ENCODE measurements around the gene MRPS18C. TPM values are rescaled to one million over a fixed set of nuclear protein-coding genes. Genes with fewer than 3 reads are reported as not detected.
"Not testable (repeated sequence)": the region's sequence is repeated elsewhere in the genome, so short reads cannot be mapped to it uniquely, and the experiment has no call there.

MRPS18C gene
- total RNA-seq, 1 experiment from 2014 or later, result 40.5 TPM

DNA sequence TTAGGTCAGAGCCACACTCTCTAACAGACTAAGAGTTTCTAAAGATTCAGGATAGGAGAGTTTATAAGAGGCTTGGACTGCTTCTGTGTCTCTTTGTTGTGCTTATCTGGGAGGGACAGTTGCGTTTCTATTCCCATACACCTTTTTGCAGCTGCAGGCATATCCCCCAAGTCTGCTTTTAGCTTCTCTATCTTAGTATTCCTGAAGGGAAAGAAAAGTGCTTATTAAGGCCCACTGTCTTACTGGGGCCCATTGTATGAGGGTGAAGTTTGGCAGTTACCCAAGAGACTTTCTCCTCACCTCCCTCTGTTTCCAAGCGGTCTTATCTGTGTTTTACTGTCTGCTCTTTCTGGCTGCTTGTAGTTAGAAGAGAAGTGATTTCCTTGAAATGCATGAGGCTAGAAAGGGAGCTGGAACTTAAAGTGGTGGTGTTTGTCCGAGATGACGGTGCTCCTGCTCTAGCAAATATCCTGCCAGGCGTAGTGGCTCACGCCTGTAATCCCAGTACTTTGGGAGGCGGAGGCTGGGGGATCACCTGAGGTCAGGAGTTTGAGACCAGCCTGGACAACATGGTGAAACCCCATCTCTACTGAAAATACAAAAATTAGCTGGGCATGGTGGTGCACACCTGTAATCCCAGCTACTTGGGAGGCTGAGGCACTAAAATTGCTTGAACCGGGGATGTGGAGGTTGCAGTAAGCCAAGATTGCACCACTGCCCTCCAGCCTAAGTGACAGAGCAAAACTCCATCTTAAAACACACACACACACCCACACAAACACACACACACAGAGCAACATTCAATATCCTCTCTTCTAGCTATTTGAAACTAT, 40.4 kb downstream of the MRPS18C start:
- not testable (repeated sequence) for DNase-seq (ENCODE audit: extremely low read depth, low read depth)

DNA sequence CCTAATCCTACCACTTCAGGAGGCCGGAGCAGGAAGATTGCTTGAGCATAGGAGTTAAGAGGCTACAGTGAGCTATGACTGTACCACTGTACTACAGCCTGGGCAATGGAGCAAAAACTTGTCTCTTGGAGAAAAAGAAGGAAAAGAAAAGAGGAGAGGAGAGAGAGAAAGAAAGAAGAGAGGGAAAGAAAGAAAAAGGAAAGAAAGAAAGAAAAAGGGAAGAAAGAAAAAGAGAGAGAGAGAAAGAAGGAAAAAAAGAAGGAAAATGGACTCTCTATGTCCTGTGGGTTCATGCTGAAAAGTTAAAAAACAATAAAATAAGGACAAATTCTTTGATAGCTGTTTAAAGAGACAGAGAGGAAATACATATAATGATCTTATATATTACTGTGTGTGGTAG, 42.3 kb downstream of the MRPS18C start:
- no peak for DNase-seq (ENCODE audit: extremely low read depth, low read depth)

DNA sequence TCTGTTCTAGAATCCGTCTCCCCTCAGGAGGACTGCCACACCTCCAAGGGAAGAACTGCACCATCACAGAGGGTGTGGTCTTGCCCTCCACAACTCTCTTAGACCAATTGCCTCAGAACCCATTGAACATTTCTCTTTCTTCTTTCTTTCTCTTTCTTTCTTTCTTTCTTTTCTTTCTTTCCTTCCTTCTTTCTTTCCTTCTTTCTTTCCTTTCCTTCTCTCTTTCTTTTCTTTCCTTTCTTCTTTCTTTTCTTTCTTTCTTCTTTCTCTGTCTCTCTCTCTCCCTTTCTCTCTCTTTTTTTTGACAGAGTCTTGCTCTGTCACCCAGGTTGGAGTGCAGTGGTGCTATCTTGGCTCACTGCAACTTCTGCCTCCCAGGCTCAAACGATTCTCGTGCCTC, 45.8 kb downstream of the MRPS18C start:
- DNase-seq (ENCODE audit: extremely low read depth, low read depth), result not testable (repeated sequence)

DNA sequence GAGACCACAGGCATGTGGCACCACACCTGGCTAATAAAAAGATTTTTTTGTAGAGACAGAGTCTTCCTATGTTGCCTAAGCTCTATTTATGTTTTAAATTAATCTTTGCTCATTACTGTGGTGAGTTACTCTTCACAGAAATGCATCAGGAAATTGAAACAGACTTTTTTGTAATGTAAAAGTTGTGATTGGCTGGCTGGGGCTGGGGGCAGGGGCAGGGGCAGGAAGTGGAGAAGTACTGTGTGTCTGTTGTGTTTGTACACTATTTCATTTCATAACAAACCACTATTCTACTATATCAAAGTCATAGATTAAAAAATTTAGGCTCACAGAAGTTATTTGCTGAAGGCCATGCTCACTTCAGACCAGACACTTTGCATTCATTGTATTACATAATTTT, 48.1 kb downstream of the MRPS18C start:
- DNase-seq (ENCODE audit: extremely low read depth, low read depth), result no peak

DNA sequence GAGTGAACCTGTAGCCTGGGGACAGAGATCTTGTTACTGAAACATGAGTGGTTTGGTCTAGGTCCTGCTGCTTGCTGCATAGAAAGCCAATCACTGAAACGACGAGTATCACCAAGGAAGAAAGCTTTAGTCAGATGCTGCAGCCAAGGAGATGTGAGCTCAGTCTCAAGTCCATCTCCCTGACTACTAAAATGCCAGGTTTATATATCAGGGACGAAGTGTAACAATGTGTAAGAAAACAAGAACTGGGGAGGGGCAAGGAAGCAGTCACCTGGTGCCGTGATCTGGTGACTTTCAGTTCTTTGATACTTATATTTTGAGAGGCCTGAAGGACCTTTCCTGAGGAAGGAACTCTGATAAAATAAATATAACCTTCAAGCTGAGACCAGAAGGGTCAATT, 48.6 kb downstream of the MRPS18C start:
- DNase-seq (ENCODE audit: extremely low read depth, low read depth), result no peak

DNA sequence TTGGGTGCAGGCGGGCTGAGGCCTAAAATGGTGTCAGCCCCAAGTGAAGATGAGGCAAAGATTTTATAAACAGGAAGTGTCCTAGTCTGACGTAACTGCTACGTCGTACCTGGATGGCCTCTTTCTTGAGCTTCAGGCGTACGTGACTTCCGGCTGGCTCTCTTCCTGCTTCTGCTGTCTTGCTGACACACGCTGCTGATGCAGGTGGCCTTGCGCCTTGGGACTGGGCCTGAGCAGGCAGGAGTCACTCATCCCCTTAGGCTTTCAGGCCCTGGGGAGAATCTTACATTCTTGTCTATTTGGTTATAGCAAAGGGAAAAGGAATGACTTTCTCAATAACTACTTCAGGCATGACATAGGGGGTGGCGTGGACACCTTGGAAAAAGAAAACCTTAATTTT, 49.1 kb downstream of the MRPS18C start:
- DNase-seq (ENCODE audit: extremely low read depth, low read depth), result no peak

DNA sequence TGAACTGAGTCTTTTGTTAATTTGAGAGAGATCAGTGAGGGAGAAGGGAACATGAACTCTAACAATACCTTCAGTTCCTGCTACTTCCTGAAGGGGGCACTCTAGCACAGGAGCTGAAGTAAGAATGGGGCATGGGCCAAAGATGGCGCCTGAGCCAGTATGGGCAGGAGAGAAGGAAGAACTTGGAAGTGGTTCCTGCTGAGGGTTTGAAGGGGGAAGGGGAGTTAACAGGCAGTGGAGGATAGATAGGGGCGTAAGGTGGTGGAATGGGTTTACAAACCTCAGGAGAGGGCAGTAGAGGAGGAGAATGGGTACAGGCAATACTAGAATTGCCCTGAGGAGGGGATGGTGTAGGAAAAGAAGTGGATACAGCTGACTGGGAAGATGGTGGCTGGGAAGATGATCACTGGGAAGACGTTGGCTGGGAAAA, 53.3 kb downstream of the MRPS18C start:
- DNase-seq (ENCODE audit: extremely low read depth, low read depth), result peak; percentile 62

DNA sequence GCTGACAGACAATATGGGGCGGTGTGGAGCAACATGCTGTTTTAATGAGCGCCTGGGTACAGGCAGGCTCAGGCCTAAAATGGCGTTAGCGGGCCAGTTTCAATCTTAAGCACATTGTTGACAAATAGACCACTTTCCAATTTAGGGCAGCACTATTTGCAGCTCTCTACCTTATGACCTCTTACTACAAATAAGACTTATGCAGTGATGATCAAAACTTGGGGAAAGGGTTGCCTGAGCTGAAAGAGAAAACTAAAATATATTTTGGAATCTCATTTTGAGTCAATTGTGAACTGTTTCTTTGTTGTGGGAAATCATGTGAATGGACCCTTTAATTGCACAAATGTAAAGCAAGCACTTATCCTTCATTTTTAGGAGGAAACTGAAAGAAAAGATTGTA, 54.6 kb downstream of the MRPS18C start:
- no peak for DNase-seq (ENCODE audit: extremely low read depth, low read depth)

Other genes starting within 250 kb of the MRPS18C start
- gene COQ2, start 171.3 kb upstream of the MRPS18C start, total RNA-seq (2014; rRNA removed; shearing (Covaris generic)), result 35.7 and 40.3 TPM in 2 replicates
- gene HPSE, start 121.2 kb upstream of the MRPS18C start, total RNA-seq (2014; rRNA removed; shearing (Covaris generic)), result 4.4 and 4.8 TPM in 2 replicates
- 7.1 and 7.6 TPM in 2 replicates for gene HELQ, start 235 bp upstream of the MRPS18C start, total RNA-seq (2014; rRNA removed; shearing (Covaris generic))
- gene ABRAXAS1, start 29.0 kb downstream of the MRPS18C start, total RNA-seq (2014; rRNA removed; shearing (Covaris generic)), result 21.2 and 32.5 TPM in 2 replicates
- gene GPAT3, start 80.0 kb downstream of the MRPS18C start, total RNA-seq (2014; rRNA removed; shearing (Covaris generic)), result 69.2 and 80.5 TPM in 2 replicates